ENCODE data around the gene SVEP1. TPM values are rescaled to one million over a fixed set of nuclear protein-coding genes. Genes with fewer than 3 reads are reported as not detected.

Gene SVEP1
- total and polyA plus RNA-seq, 8 donors = 0.43 to 64.4 (median 8.4) TPM

DNA sequence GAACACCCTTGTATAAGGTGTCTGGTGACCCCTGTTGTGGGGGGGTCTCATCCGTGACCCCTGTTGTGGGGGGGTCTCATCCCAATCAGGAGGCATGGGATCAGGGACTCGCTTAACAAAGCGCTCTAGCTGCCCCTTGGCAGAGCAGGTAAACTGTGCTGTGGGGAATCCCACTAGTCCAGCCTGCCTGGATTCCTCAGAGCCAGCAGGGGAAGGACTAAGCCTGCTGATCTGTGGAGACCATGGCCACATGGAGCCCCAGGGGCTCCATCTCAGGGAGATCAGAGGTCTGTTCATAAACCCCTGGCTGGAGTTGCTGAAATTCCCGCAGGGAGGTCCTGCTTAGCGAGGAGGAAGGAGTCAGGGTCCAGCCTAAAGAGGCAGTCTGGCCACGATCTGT, 196.1 kb downstream of the SVEP1 start:
- TF ChIP-seq POLR2A (IDR thresholded peaks at IDR 0.05) (no peak), EP300 (IDR thresholded peaks at IDR 0.05) (no peak), POLR2AphosphoS5 (IDR thresholded peaks at IDR 0.05) (no peak)
- TF ChIP-seq, protein P1, sequence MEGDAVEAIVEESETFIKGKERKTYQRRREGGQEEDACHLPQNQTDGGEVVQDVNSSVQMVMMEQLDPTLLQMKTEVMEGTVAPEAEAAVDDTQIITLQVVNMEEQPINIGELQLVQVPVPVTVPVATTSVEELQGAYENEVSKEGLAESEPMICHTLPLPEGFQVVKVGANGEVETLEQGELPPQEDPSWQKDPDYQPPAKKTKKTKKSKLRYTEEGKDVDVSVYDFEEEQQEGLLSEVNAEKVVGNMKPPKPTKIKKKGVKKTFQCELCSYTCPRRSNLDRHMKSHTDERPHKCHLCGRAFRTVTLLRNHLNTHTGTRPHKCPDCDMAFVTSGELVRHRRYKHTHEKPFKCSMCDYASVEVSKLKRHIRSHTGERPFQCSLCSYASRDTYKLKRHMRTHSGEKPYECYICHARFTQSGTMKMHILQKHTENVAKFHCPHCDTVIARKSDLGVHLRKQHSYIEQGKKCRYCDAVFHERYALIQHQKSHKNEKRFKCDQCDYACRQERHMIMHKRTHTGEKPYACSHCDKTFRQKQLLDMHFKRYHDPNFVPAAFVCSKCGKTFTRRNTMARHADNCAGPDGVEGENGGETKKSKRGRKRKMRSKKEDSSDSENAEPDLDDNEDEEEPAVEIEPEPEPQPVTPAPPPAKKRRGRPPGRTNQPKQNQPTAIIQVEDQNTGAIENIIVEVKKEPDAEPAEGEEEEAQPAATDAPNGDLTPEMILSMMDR (IDR thresholded peaks at IDR 0.05) = no peak
- Histone ChIP-seq H3K4me1 (no peaks in the 10 kb centered on the region), H3K27me3 (no peaks in the 10 kb centered on the region), H3K4me3 (no peak overlapping the region), H3K9me3 (no peaks in the 10 kb centered on the region), H3K36me3 (peaks cover 0 to 16% (median 0%) of the 10 kb centered on the region in 4 donors), H3K27ac (no peak overlapping the region)
- no peak for DNase-seq
- WGBS, 5 donors = 87 to 93% (median 90%) methylated on average over 4 to 6 of the region's 6 CpGs
- intact Hi-C loops (cut with DNase I; ENCODE audit: low total_unique reads) = no loop called here

DNA sequence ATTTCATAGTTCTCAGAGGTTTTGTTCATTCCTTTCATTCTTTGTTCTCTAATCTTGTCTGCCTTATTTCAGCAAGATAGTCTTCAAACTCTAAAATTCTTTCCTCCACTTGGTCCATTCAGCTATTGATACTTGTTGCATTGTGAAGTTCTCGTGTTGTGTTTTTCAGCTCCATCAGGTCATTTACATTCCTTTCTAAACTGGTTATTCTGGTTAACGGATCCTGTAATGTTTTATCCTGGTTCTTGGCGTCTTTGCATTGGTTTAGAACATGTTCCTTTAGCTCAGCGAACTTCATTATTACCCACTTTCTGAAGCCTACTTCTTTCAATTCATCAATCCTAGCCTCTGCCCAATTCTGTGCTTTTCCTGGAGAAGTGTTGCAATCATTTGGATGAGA, 196.8 kb downstream of the SVEP1 start:
- TF ChIP-seq, protein P1 (IDR thresholded peaks at IDR 0.05) = no peak
- TF ChIP-seq POLR2A (IDR thresholded peaks at IDR 0.05) (no peak), POLR2AphosphoS5 (IDR thresholded peaks at IDR 0.05) (no peak), EP300 (IDR thresholded peaks at IDR 0.05) (no peak)
- DNase-seq = no peak
- intact Hi-C loops (cut with DNase I; ENCODE audit: low total_unique reads) = no loop called here
- Histone ChIP-seq H3K4me1 (no peaks in the 10 kb centered on the region), H3K9me3 (no peaks in the 10 kb centered on the region), H3K27me3 (no peaks in the 10 kb centered on the region), H3K27ac (no peak overlapping the region), H3K36me3 (peaks cover 0 to 16% (median 0%) of the 10 kb centered on the region in 4 donors), H3K4me3 (no peak overlapping the region)
- WGBS, 5 donors = 70 to 85% (median 76%) methylated on average over 4 of the region's 4 CpGs

DNA sequence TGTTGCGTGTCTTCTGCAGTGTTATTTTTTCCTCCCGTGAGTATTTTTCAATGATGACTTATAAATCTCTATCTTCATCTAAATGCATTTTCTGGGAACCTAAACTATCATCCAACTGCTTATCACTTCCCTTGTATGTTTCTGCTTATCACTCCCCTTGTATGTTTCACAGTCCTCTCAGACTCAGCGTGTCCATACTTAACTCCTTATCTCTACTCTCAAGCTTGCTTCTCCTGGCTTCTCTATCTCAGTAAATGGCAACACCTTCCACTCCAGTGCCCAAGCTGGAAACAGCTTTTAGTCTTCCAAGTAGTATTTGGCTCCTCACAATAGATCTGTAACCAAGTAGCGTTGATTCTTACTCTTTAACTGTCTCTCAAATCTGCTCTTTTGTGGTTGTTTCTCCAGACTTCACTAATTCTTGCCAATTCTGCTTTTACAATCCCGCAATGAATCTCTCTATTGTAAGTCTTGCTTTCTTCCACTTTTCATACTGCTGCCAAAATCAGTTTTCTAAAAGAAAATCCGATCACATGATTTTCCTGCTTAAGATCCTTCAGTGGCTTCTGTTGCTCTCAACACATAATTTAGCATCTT, 208.0 kb downstream of the SVEP1 start:
- DNase-seq = peak in 1 of 2 donors; percentile 17
- 64 to 77% (median 70%) methylated on average over 6 of the region's 6 CpGs for WGBS, 5 donors
- no peak for TF ChIP-seq POLR2AphosphoS5 (IDR thresholded peaks at IDR 0.05)
- no peak for TF ChIP-seq POLR2A (IDR thresholded peaks at IDR 0.05)
- no peak for TF ChIP-seq EP300 (IDR thresholded peaks at IDR 0.05)
- TF ChIP-seq, protein P1 (IDR thresholded peaks at IDR 0.05) = no peak
- intact Hi-C loops (cut with DNase I; ENCODE audit: low total_unique reads) = no loop called here
- H3K4me3 ChIP-seq = no peak overlapping the region
- H3K36me3 ChIP-seq = peaks cover 0 to 9% (median 0%) of the 10 kb centered on the region in 4 donors
- no peaks in the 10 kb centered on the region for H3K27me3 ChIP-seq
- H3K27ac ChIP-seq = no peak overlapping the region
- no peaks in the 10 kb centered on the region for H3K4me1 ChIP-seq
- H3K9me3 ChIP-seq = no peaks in the 10 kb centered on the region

DNA sequence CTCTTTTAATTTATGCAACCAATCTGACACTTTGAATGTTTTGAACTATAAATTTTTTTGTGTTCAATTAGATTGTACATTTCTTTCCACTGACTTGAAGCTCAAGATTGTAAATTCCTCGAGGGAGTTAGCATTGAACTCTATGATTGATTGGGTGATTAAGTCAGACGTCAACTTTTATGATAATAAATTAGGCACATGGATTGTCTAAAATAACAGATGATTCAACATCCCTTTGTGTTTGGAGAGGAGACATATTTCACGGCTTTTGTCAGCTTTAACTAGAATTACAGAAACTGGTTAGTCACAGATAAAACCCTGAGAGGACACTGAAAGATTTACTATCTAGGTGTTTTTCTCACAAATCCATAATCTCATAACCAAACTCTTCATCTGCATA, 209.2 kb downstream of the SVEP1 start:
- DNase-seq = no peak
- H3K4me3 ChIP-seq = no peak overlapping the region
- H3K4me1 ChIP-seq = no peaks in the 10 kb centered on the region
- H3K9me3 ChIP-seq = no peaks in the 10 kb centered on the region
- no peak overlapping the region for H3K27ac ChIP-seq
- no peaks in the 10 kb centered on the region for H3K27me3 ChIP-seq
- peaks cover 0 to 9% (median 0%) of the 10 kb centered on the region in 4 donors for H3K36me3 ChIP-seq
- WGBS, 5 donors = 37 to 45% (median 41%) methylated on average over 3 of the region's 3 CpGs
- TF ChIP-seq EP300 (IDR thresholded peaks at IDR 0.05) = no peak
- TF ChIP-seq, protein P1 (IDR thresholded peaks at IDR 0.05) = no peak
- no peak for TF ChIP-seq POLR2AphosphoS5 (IDR thresholded peaks at IDR 0.05)
- no peak for TF ChIP-seq POLR2A (IDR thresholded peaks at IDR 0.05)
- intact Hi-C loops (cut with DNase I; ENCODE audit: low total_unique reads) = no loop called here
